Suprapubic skin (tissue), 4 donors: ENCODE data around the gene ETV6. TPM values are rescaled to one million over a fixed set of nuclear protein-coding genes. Genes with fewer than 3 reads are reported as not detected.

Experiments
- DNase-seq, 2 donors: peaks; one replicate each; pipeline ENCODE4 v3.0.0-alpha.2; 2019; ENCODE audit warnings: low spot score in 2 of 2
- H3K27ac ChIP-seq: fragments of 200-600 bp; sonication (generic); one replicate; pipeline ENCODE4 v1.5.1; 2019
- H3K27me3 ChIP-seq: fragments of 200-600 bp; sonication (generic); one replicate; pipeline ENCODE4 v1.5.1; 2019
- H3K36me3 ChIP-seq: fragments of 200-600 bp; sonication (generic); one replicate; pipeline ENCODE4 v1.5.1; 2019
- H3K4me1 ChIP-seq: fragments of 200-600 bp; sonication (generic); one replicate; pipeline ENCODE4 v1.5.1; 2019
- H3K4me3 ChIP-seq: fragments of 200-600 bp; sonication (generic); one replicate; pipeline ENCODE4 v1.5.1; 2019; ENCODE audit warnings: mild to moderate bottlenecking
- H3K9me3 ChIP-seq: fragments of 200-600 bp; sonication (generic); one replicate; pipeline ENCODE4 v1.5.1; 2019
- CTCF ChIP-seq, 2 donors: fragments of 200-600 bp in 1 of 2; fragments of 450-650 bp in 1 of 2; sonication (generic) in 1 of 2; IDR thresholded peaks; one replicate each; pipeline ENCODE4 v1.5.1; 2016 to 2019; ENCODE audit warnings: antibody characterized with exemption in 2 of 2, mild to moderate bottlenecking in 1 of 2, moderate library complexity in 1 of 2
- EP300 ChIP-seq: sonication (generic); formaldehyde crosslinking; IDR thresholded peaks from one replicate; pipeline ENCODE4 v1.6.1; 2017; ENCODE audit warnings: antibody characterized with exemption
- POLR2A ChIP-seq, 2 donors: fragments of 450-650 bp; IDR thresholded peaks; one replicate each; pipeline ENCODE4 v1.6.1; 2017; ENCODE audit warnings: antibody characterized with exemption in 2 of 2, mild to moderate bottlenecking in 2 of 2, moderate library complexity in 2 of 2
- POLR2AphosphoS5 ChIP-seq, 3 donors: sonication (generic); formaldehyde crosslinking; IDR thresholded peaks; one replicate each; pipeline ENCODE4 v1.6.1; 2017; ENCODE audit warnings: antibody characterized with exemption in 3 of 3
- WGBS: methylation state at CpG from one replicate; pipeline ENCODE4 v1.1.5; 2018; 5-methylcytosine and 5-hydroxymethylcytosine counted together
- total RNA-seq, 4 donors: library from RNA; depleted of rRNA; stranded (reverse); fragments of >200 nt; gene quantifications; one replicate each; pipeline ENCODE4 v1.1.0, GENCODE V29; 2016

The ETV6 gene
- total RNA-seq, 4 donors from 2014 or later, result 16.9 to 41.4 (median 25.1) TPM

DNA sequence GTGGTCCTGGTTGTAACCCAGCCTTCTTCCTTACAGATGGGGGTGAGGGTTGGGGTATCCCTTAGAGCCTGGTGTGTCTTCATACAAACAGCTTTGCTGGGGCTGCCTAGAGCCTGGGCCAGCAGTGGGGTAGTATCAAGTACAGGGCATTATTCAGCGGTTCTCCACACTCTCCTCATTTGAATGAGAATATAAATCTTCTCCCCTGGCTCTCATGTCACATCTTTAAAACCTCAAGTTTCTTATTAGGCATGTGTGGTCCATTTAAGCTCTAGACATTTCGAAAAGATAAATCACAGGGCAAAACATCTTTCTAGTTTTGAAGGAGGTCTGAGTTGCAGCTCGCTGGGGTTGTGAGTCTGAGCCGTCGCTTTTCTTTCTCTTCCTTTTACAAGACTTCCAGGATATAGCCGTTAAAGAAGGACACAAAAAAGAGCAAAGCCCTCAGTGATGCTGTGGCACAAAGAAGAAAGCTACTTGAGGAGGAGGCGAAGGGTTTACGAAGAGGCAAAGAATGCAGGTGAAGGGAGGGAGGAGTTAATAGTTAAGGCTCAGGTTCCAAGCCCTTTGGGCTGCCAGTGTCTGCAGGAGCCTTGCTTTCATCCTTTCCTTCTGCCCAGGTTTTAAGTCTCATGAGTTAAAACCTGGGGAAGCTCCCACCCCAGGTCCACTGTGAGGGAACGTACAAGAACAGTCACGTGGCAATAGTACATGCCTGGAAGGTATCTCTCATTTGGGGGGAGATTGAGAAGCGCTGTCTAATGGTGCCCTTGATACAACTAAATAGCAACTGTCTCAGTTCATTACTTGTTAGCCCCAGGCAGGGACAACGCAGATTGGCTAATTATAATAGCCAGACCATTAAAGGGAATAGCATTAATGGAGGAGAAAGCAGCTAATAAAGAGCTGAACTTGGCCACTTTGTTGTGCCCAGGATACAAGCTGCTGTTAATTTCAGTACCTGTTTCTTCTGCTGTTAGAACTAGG is 94.2 kb downstream of the ETV6 start:
- peaks cover 40% of the 10 kb centered on the region for H3K4me1 ChIP-seq
- no peaks in the 10 kb centered on the region for H3K27me3 ChIP-seq
- no peak for TF ChIP-seq EP300
- no peak for TF ChIP-seq POLR2A (IDR thresholded peaks at IDR 0.05)
- no peak for TF ChIP-seq POLR2AphosphoS5 (IDR thresholded peaks at IDR 0.05)
- TF ChIP-seq CTCF (IDR thresholded peaks at IDR 0.05), result no peak
- no peaks in the 10 kb centered on the region for H3K36me3 ChIP-seq
- 74% methylated on average over 12 of the region's 12 CpGs for WGBS
- DNase-seq, result no peak
- H3K4me3 ChIP-seq, result no peak overlapping the region
- no peaks in the 10 kb centered on the region for H3K9me3 ChIP-seq
- H3K27ac ChIP-seq, result no peak overlapping the region

- 85% methylated on average over 3 of the region's 3 CpGs for WGBS
- H3K4me3 ChIP-seq, result no peak overlapping the region
- TF ChIP-seq EP300 (no peak), POLR2AphosphoS5 (IDR thresholded peaks at IDR 0.05) (no peak), POLR2A (IDR thresholded peaks at IDR 0.05) (no peak), CTCF (IDR thresholded peaks at IDR 0.05) (no peak)
- DNase-seq, result no peak
- no peaks in the 10 kb centered on the region for H3K9me3 ChIP-seq
- no peaks in the 10 kb centered on the region for H3K36me3 ChIP-seq
- H3K4me1 ChIP-seq, result peaks cover 40% of the 10 kb centered on the region
- no peaks in the 10 kb centered on the region for H3K27me3 ChIP-seq
- no peak overlapping the region for H3K27ac ChIP-seq
Observed at GRCh38 chr12:11744410-11744801, 94.9 kb downstream of the ETV6 start.

GRCh38 chr12:11745113-11745512 is 95.6 kb downstream of the ETV6 start:
- H3K4me3 ChIP-seq, result no peak overlapping the region
- no peak overlapping the region for H3K27ac ChIP-seq
- DNase-seq, result no peak
- H3K9me3 ChIP-seq, result no peaks in the 10 kb centered on the region
- H3K4me1 ChIP-seq, result peaks cover 40% of the 10 kb centered on the region
- no peak for TF ChIP-seq POLR2AphosphoS5 (IDR thresholded peaks at IDR 0.05)
- no peak for TF ChIP-seq CTCF (IDR thresholded peaks at IDR 0.05)
- TF ChIP-seq EP300, result no peak
- TF ChIP-seq POLR2A (IDR thresholded peaks at IDR 0.05), result no peak
- WGBS, result 89% methylated on average over 6 of the region's 6 CpGs
- no peaks in the 10 kb centered on the region for H3K27me3 ChIP-seq
- H3K36me3 ChIP-seq, result no peaks in the 10 kb centered on the region

DNA sequence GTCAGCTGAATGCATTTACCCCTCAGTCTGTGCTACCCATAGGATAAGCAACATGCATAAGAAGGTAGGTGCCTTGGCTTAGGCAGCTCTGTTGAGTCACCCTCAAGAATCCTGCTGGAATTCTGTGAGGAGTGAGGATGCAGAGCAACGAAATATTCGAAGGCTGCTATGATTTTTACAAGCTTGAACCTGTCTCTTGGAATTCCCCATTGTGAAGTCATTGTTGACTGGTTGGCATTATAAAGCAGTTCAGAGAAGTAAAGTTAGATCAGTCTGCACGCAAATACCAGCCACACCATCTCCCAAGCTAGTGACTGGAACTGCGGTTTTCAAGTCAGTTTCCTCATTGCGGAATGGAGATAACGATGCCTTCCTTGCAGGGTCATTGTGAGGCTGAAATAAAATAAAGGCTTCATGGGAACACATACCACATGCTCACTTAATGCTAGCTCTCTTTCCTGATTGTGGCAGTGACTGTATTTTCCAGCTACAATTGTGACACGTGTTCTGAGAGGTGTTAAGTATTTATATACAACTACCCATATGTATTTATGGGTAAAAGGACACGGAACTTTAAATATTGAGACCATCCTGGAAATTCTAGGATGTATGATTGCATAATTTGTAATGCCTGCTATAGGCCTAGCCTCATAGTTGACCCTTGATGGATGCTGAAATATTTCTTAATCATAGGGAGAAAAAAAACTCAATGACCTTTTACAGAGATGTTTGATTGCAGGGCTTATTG is 96.7 kb downstream of the ETV6 start:
- H3K27ac ChIP-seq, result no peak overlapping the region
- no peak for TF ChIP-seq POLR2A (IDR thresholded peaks at IDR 0.05)
- no peak for TF ChIP-seq EP300
- no peak for TF ChIP-seq POLR2AphosphoS5 (IDR thresholded peaks at IDR 0.05)
- no peak for TF ChIP-seq CTCF (IDR thresholded peaks at IDR 0.05)
- 55% methylated on average over 8 of the region's 8 CpGs for WGBS
- H3K4me3 ChIP-seq, result no peak overlapping the region
- no peaks in the 10 kb centered on the region for H3K27me3 ChIP-seq
- H3K9me3 ChIP-seq, result no peaks in the 10 kb centered on the region
- H3K36me3 ChIP-seq, result no peaks in the 10 kb centered on the region
- H3K4me1 ChIP-seq, result peaks cover 35% of the 10 kb centered on the region
- DNase-seq, result no peak
